SK-N-SH treated with all-trans-retinoic acid at 6 μM for 48 hours (cell line): ENCODE data around the gene GNG8.

Experiments
- ATAC-seq: fragments of 200-7000 bp; cut with Tn5 transposase; 3 replicates; pipeline ENCODE4 v1.9.1; 2020; ENCODE audit warnings: mild to moderate bottlenecking, moderate library complexity
- ARNTL ChIP-seq: fragments of 450-650 bp; formaldehyde crosslinking; IDR thresholded peaks from 2 replicates; pipeline ENCODE4 v1.5.0; 2020; ENCODE audit warnings: low read depth, mild to moderate bottlenecking, moderate library complexity, borderline replicate concordance
- BACH2 ChIP-seq: fragments of 250-450 bp; sonication (Bioruptor Pico); IDR thresholded peaks from 2 replicates; pipeline ENCODE4 v1.9.0; 2021; ENCODE audit warnings: mild to moderate bottlenecking, borderline replicate concordance
- CREB5 ChIP-seq: fragments of 250-450 bp; sonication (Bioruptor Pico); IDR thresholded peaks from 2 replicates; pipeline ENCODE4 v1.5.1; 2020; ENCODE audit warnings: low read depth, mild to moderate bottlenecking, moderate library complexity
- CSDC2 ChIP-seq: fragments of 250-450 bp; sonication (Bioruptor Pico); IDR thresholded peaks from 2 replicates; pipeline ENCODE4 v1.5.0; 2020; ENCODE audit warnings: mild to moderate bottlenecking, moderate library complexity
- ESRRG ChIP-seq: fragments of 250-450 bp; sonication (Bioruptor Pico); IDR thresholded peaks from 2 replicates; pipeline ENCODE4 v1.6.1; 2021; ENCODE audit warnings: mild to moderate bottlenecking
- GLIS3 ChIP-seq: fragments of 250-450 bp; sonication (Bioruptor Pico); IDR thresholded peaks from 2 replicates; pipeline ENCODE4 v1.5.0; 2020; ENCODE audit warnings: mild to moderate bottlenecking, moderate library complexity
- ISL1 ChIP-seq: fragments of 250-450 bp; sonication (Bioruptor Pico); IDR thresholded peaks from 2 replicates; pipeline ENCODE4 v2.1.2; 2022; ENCODE audit warnings: mild to moderate bottlenecking, moderate library complexity
- OSR1 ChIP-seq: fragments of 250-450 bp; sonication (Bioruptor Pico); IDR thresholded peaks from 2 replicates; pipeline ENCODE4 v1.8.0; 2022; ENCODE audit warnings: moderate library complexity, mild to moderate bottlenecking, inconsistent platforms
- POU6F1 ChIP-seq: fragments of 250-450 bp; sonication (Bioruptor Pico); IDR thresholded peaks from 2 replicates; pipeline ENCODE4 v1.8.0; 2021; ENCODE audit warnings: low read depth, mild to moderate bottlenecking, moderate library complexity, borderline replicate concordance
- PPARA ChIP-seq: fragments of 250-450 bp; sonication (Bioruptor Pico); IDR thresholded peaks from 2 replicates; pipeline ENCODE4 v1.5.0; 2020; ENCODE audit warnings: mild to moderate bottlenecking, borderline replicate concordance
- RARB ChIP-seq: fragments of 250-450 bp; sonication (Bioruptor Pico); IDR thresholded peaks from 2 replicates; pipeline ENCODE4 v1.8.0; 2021; ENCODE audit warnings: mild to moderate bottlenecking, moderate library complexity
- TCF4 ChIP-seq: fragments of 250-450 bp; sonication (Bioruptor Pico); IDR thresholded peaks from 2 replicates; pipeline ENCODE4 v1.8.0; 2021; ENCODE audit warnings: mild to moderate bottlenecking, moderate library complexity, borderline replicate concordance
- TOX ChIP-seq: fragments of 250-450 bp; sonication (Bioruptor Pico); IDR thresholded peaks from 2 replicates; pipeline ENCODE4 v1.8.0; 2021; ENCODE audit warnings: mild to moderate bottlenecking, moderate library complexity, borderline replicate concordance
- ZC3H10 ChIP-seq: fragments of 250-450 bp; sonication (Bioruptor Pico); IDR thresholded peaks from 2 replicates; pipeline ENCODE4 v1.5.1; 2021; ENCODE audit warnings: mild to moderate bottlenecking, moderate library complexity
- ZNF565 ChIP-seq: fragments of 450-650 bp; formaldehyde crosslinking; conservative IDR thresholded peaks from 2 replicates; pipeline ENCODE4 v1.5.0; 2020; ENCODE audit warnings: low read depth, mild to moderate bottlenecking, moderate library complexity
- ZNF70 ChIP-seq: fragments of 450-650 bp; formaldehyde crosslinking; IDR thresholded peaks from 2 replicates; pipeline ENCODE4 v1.5.0; 2020; ENCODE audit warnings: mild to moderate bottlenecking, moderate library complexity
- TF ChIP-seq, protein P1 (sequence below): fragments of 250-450 bp; sonication (Bioruptor Pico); IDR thresholded peaks from 2 replicates; pipeline ENCODE4 v1.8.0; 2020; ENCODE audit warnings: mild to moderate bottlenecking, moderate library complexity, borderline replicate concordance
- TF ChIP-seq, protein P2 (sequence below): fragments of 250-450 bp; sonication (Bioruptor Pico); IDR thresholded peaks from 2 replicates; pipeline ENCODE4 v1.5.1; 2021; ENCODE audit warnings: mild to moderate bottlenecking, moderate library complexity
- TF ChIP-seq, protein P3 (sequence below): fragments of 250-450 bp; sonication (Bioruptor Pico); IDR thresholded peaks from 2 replicates; pipeline ENCODE4 v1.5.0; 2020; ENCODE audit warnings: mild to moderate bottlenecking, moderate library complexity

The GNG8 gene

DNA sequence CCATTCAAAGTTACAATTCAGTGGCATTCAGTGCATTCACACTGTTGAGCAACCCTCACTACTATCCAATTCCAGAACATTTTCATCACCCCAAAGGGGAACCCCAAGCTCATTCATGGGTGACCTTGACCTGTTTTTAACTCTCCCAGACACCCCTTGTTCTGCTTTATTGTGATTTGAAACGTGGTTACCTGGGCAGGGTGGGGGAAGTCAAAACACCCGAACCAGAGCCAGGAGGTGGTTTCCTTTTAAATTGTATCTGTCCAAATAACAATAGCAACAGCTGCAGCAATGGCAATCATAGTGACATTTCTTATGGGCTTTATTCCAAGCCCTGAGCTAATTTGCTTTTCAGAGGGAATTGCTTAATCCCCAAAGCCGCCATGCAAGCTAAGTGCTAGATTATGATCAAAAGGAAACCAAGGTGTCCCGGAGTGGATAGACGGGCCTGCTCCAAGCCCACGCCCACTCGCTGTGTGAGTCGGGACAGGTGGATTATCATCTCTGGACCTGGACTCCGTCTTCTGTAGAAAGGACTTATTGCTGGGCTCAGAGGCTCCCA is 17.3 kb downstream of the GNG8 start:
- ATAC-seq, result no peak
- TF ChIP-seq ZC3H10 (CRISPR knock-in tag) (no peak), PPARA (CRISPR knock-in tag) (no peak), GLIS3 (CRISPR knock-in tag) (no peak), CSDC2 (CRISPR knock-in tag) (no peak), TOX (CRISPR knock-in tag) (no peak), BACH2 (CRISPR knock-in tag) (no peak), TCF4 (CRISPR knock-in tag) (no peak), RARB (CRISPR knock-in tag) (no peak)
- TF ChIP-seq, protein P1, sequence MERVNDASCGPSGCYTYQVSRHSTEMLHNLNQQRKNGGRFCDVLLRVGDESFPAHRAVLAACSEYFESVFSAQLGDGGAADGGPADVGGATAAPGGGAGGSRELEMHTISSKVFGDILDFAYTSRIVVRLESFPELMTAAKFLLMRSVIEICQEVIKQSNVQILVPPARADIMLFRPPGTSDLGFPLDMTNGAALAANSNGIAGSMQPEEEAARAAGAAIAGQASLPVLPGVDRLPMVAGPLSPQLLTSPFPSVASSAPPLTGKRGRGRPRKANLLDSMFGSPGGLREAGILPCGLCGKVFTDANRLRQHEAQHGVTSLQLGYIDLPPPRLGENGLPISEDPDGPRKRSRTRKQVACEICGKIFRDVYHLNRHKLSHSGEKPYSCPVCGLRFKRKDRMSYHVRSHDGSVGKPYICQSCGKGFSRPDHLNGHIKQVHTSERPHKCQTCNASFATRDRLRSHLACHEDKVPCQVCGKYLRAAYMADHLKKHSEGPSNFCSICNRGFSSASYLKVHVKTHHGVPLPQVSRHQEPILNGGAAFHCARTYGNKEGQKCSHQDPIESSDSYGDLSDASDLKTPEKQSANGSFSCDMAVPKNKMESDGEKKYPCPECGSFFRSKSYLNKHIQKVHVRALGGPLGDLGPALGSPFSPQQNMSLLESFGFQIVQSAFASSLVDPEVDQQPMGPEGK, result no peak

- no peak for ATAC-seq
- TF ChIP-seq, protein P2, sequence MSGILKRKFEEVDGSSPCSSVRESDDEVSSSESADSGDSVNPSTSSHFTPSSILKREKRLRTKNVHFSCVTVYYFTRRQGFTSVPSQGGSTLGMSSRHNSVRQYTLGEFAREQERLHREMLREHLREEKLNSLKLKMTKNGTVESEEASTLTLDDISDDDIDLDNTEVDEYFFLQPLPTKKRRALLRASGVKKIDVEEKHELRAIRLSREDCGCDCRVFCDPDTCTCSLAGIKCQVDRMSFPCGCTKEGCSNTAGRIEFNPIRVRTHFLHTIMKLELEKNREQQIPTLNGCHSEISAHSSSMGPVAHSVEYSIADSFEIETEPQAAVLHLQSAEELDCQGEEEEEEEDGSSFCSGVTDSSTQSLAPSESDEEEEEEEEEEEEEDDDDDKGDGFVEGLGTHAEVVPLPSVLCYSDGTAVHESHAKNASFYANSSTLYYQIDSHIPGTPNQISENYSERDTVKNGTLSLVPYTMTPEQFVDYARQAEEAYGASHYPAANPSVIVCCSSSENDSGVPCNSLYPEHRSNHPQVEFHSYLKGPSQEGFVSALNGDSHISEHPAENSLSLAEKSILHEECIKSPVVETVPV, result no peak
- TF ChIP-seq PPARA (CRISPR knock-in tag) (no peak), BACH2 (CRISPR knock-in tag) (no peak), CSDC2 (CRISPR knock-in tag) (no peak), ISL1 (CRISPR knock-in tag) (no peak), ARNTL (no peak), ZNF565 (no peak), TCF4 (CRISPR knock-in tag) (no peak), ZC3H10 (CRISPR knock-in tag) (no peak), CREB5 (CRISPR knock-in tag) (no peak), ZNF70 (CRISPR knock-in tag) (no peak), POU6F1 (CRISPR knock-in tag) (no peak), GLIS3 (CRISPR knock-in tag) (no peak)
- TF ChIP-seq, protein P3, sequence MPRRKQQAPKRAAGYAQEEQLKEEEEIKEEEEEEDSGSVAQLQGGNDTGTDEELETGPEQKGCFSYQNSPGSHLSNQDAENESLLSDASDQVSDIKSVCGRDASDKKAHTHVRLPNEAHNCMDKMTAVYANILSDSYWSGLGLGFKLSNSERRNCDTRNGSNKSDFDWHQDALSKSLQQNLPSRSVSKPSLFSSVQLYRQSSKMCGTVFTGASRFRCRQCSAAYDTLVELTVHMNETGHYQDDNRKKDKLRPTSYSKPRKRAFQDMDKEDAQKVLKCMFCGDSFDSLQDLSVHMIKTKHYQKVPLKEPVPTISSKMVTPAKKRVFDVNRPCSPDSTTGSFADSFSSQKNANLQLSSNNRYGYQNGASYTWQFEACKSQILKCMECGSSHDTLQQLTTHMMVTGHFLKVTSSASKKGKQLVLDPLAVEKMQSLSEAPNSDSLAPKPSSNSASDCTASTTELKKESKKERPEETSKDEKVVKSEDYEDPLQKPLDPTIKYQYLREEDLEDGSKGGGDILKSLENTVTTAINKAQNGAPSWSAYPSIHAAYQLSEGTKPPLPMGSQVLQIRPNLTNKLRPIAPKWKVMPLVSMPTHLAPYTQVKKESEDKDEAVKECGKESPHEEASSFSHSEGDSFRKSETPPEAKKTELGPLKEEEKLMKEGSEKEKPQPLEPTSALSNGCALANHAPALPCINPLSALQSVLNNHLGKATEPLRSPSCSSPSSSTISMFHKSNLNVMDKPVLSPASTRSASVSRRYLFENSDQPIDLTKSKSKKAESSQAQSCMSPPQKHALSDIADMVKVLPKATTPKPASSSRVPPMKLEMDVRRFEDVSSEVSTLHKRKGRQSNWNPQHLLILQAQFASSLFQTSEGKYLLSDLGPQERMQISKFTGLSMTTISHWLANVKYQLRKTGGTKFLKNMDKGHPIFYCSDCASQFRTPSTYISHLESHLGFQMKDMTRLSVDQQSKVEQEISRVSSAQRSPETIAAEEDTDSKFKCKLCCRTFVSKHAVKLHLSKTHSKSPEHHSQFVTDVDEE (CRISPR knock-in tag), result no peak
Observed at GRCh38 chr19:46617601-46618000, 18.4 kb downstream of the GNG8 start.

DNA sequence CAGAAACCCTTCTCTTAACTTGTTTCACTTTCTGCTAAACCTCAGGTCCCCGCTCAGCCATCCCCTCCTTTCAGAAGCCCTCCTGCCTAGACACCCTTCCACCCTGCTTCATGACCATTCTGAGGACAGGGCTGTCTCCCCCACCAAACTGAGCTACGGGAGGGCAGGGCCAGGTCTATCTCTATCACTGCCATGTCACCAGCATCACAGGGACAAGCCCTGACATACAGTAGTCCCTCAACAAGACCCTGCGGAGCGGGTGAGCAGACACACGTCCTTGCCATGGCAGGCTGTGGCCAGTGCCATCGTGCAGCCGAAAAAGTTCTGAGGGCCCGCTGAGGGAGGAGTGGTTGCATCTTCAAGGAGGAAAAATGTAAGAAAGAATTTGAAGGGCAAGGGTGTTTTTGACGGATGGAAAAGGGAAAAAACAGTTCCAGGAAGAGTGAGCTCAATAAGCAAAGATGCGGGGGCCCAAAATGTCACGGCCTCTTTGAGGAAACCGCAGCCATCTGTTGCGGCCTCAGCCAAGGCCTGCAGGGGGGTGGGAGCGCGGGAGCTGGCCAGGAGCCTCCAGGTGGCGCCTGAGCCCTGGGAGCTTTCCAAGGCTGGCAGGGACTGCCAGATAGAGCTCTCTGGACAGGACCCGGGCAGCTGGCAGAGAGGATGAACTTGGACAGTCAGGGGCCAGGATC is 19.2 kb downstream of the GNG8 start:
- TF ChIP-seq ZNF70 (CRISPR knock-in tag) (0 out of 2 replicates have a peak, but pooled peaks have one; percentile 8), OSR1 (no peak), ZNF565 (0 out of 2 replicates have a peak, but pooled peaks have one; percentile 36), ESRRG (CRISPR knock-in tag) (no peak), TCF4 (CRISPR knock-in tag) (peak; percentile 59; the same call in 1 of the 2 replicates), POU6F1 (CRISPR knock-in tag) (no peak)
- TF ChIP-seq, protein P3 (CRISPR knock-in tag), result peak; percentile 43; the same call in 1 of the 2 replicates
- peak; percentile 85 for ATAC-seq
